GM19468 (cell line): Measurements from ENCODE around the gene RPTOR.

Experiments used
- ATAC-seq: cut with Tn5 transposase; IDR thresholded peaks from one replicate; pipeline ENCODE4 v1.9.1; 2021; ENCODE audit warnings: mild to moderate bottlenecking, moderate library complexity, moderate number of reproducible peaks; ENCODE audit not compliant: unreplicated experiment; ENCODE audit errors: extremely low read depth

Gene RPTOR

GRCh38 chr17:80956321-80957190, 411.9 kb downstream of the RPTOR start:
- no peak for ATAC-seq

GRCh38 chr17:80957461-80957941, 412.9 kb downstream of the RPTOR start:
- no peak for ATAC-seq

- ATAC-seq = no peak
Observed at GRCh38 chr17:80959330-80960036, 414.8 kb downstream of the RPTOR start.

DNA sequence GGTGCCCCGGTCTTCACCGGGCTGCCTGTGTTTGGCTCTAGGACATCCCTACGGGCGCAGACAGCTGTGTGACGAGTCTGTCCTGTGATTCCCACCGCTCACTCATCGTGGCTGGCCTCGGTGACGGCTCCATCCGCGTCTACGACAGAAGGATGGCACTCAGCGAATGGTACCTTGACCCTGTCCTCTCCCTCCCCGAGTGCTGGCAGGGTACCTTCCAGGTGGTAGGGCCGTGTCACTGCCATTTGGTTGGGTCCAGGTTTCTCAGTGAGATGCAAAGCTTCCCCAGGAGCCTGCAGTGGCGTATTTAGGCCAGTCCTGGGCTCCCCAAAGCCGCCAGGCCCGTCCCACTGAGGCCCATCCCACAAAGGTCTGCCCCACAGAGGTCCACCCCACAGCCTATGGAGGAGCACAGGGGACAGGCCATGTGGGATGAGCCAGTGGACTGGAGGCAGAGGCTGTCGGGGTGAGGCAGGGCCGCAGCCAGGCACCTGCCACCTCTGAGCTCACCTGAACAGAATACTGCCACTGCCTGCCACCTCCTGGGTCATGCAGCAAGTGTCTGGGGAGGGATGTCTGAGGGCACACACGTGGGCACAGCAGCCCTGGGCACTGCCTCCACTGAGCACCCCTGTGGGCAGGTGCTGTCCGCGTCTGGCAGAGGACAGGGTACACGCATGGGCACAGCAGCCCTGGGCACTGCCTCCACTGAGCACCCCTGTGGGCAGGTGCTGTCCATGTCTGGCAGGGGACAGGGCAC, 415.6 kb downstream of the RPTOR start:
- ATAC-seq = no peak

DNA sequence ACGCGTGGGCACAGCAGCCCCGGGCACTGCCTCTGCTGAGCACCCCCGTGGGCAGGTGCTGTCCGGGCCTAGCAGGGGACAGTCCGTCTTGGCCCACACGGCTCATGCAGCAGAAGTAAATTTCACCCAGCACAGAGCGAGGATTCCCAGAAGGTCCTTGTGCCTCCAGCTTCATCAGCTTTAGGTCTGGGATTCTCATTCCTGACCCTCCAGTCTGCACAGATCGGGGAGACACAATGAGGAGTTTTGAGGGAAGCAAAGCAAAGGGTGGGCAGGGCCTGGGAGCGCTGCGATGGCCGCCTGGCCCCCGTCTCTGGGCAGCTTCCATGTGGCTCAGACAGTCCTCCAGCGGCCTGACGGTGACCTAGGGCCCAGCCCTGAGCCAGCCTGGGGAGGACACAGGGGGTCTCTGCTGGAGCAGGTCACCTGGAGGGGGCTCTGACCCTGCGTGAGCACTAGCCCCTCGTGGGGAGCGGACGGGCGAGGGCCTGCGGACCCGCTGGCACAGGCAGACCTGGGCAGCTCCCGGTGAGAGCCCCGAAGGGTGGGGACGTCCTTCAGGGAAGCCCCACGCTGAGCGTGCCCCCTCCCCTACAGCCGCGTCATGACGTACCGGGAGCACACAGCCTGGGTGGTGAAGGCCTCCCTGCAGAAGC, 416.3 kb downstream of the RPTOR start:
- no peak for ATAC-seq

- ATAC-seq = no peak
Observed at GRCh38 chr17:80961541-80962330, 417.1 kb downstream of the RPTOR start.

GRCh38 chr17:80962356-80963329, 418.0 kb downstream of the RPTOR start:
- ATAC-seq = no peak

DNA sequence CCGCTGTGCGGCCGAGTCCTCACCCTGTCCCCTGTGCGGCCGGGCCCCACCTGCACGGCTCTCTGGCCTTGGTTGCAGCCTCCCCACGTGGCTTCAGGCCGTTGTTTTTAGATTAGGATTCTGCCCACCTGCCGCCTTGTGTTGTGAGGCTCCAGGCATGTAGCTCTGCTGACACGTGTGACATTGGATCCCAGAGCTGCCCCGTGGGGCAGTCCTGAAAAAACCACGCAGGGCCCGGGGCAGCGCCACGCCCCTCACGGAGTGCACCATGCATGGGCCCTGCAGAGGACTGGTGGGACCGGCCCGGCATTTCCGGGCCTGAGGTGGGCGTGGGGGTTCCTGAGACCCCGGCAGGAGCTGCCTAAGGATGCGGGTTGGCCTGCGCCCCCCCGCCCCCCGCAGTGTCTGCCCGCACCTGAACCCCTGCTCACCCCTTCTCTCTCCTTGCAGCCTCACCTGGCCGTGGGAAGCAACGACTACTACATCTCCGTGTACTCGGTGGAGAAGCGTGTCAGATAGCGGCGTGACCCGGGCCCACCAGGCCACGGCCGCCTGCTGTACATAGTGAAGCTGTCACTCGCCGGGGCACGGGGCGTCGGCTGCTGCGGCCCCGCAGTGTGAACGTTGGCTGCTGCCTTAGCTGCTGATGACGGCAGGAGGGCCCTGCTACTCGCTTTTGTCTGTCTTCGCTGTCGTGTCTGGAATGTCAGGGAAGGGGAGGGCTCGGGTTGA, 419.3 kb downstream of the RPTOR start:
- ATAC-seq = no peak

- ATAC-seq = no peak
Observed at GRCh38 chr17:80964544-80964856, 419.9 kb downstream of the RPTOR start.

DNA sequence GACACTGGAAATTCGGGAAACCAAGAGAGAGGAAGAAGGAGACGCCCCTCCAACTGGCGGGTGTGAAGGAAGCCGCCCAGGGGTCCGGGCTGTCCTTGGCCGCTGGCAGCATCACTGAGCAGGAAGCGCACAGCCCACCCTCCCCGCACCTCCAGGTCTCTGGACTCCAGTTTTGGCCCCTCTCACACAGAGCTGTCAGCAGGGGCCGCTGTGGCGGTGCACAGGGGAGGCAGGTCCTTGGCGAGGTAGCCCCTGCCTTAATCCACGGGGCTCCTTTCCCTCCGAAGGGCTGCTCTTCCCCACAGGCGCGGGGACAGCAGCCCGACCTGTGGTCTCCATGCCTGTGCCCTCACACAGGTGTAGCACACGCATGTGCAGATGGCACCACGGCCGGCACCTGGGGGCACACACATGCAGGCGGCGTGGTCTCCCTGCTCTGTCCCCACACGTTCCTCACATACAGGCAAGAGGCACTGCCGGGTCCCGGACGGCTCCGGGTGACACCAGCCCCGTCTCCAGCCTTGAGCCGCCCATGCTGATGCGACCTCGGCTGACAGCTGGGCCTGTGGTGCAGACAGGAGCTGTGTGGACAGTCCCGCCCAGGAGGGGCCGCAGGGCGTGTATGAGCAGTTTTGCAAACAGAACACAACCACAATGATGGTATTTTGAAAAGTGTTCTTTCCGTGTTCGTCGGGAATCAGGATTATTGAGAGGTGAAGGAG, 420.4 kb downstream of the RPTOR start:
- no peak for ATAC-seq

- ATAC-seq = no peak
Observed at GRCh38 chr17:80965606-80966005, 421.0 kb downstream of the RPTOR start.

DNA sequence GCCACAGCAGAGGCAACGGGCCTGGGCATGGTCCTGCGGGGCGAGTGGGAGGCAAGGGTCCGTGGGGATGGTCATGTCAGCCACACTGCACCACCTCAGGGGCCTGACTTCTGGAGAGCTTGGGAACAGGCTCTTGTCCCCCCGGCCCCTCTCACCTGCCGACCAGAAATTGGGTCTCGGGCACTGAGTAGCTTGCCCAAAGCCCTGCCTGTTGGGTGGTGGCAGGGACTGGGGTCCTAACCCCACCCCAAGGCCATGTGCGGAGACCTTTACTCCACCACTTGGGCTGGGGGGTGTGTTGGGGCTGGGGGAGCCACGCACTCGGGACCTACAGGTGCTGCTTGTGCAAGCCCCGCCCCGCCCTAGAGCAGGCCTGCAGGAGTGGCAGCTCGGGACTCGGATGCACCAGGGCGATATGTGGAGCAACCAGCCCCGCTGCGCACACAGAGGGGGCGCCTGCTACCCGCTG, 422.8 kb downstream of the RPTOR start:
- no peak for ATAC-seq

- ATAC-seq = no peak
Observed at GRCh38 chr17:80968602-80969029, 424.0 kb downstream of the RPTOR start.

GRCh38 chr17:80969030-80969673, 424.5 kb downstream of the RPTOR start:
- ATAC-seq = no peak

DNA sequence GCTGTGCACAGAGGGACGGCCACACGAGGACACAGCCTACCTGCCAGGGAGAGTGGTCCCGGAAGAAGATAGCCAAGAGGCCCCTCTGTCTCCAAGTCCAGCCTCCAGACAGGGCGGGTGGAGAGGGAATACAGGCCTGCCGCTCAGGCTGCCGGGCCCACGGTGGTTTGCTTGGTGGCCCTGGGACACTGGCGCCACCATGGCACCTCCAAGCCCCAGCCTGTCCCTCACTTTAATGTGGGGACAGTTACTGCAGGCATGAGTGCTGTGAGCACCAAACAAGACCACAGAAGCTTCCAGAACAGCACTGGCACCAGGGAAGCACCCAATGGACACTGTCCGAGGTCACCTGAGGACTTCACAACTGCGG, 425.0 kb downstream of the RPTOR start:
- ATAC-seq = no peak

DNA sequence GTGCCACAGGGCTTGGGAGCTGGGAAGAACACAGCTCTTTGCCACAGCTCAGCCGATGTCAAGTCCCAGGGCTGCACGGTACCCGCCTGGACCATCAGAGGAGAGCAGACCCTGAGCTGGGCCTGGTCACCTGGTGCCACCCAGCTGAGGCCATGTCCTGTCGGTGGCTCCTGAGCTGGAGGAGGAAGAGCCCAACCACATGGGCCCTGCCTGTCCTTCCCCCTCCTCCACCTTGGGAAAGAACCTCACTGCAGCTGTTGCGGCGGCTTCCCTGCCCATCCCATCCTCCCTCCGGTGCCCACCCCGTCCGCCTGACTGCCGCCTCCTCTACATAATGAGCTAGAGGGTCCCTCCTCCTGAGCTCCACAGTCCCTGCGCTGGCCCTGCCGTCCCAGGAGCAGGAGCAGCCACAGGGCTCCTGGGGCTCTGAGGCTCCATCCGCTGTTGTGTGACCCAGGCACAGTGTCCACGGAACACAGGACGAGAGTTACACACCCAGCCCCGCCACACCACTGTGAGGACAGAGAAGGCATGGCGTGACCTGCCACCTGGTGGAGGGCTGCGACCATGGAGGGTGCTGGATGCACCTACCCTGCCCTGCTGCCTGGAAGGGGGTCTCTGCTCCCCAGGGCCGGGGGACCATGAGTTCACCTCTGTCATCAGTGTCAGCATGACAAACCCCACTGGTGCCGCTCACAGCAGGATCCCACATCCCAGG, 425.6 kb downstream of the RPTOR start:
- ATAC-seq = no peak
